ENCODE results near the gene HAP1. TPM values are rescaled to one million over a fixed set of nuclear protein-coding genes. Genes with fewer than 3 reads are reported as not detected.

Gene HAP1
- total and polyA plus RNA-seq, 2 of the 8 experiments (the other 6 are each of a cell fraction or from before 2014, with no cell fraction given), result 2.3 to 3.6 TPM

GRCh38 chr17:41705271-41705991, 29.0 kb downstream of the HAP1 start (continued):
- no peak for TF ChIP-seq POU5F1 (IDR thresholded peaks at IDR 0.05; ENCODE audit: low read depth, low read length)
- TF ChIP-seq GTF2F1 (IDR thresholded peaks at IDR 0.05; ENCODE audit: borderline replicate concordance, low read depth, low read length), result no peak
- TF ChIP-seq ASH2L (IDR thresholded peaks at IDR 0.05; ENCODE audit: low read length), result no peak
- no peak for TF ChIP-seq BACH1 (IDR thresholded peaks at IDR 0.05; ENCODE audit: low read length)
- TF ChIP-seq SIN3A (conservative IDR thresholded peaks at IDR 0.05 in 1 of 2, IDR thresholded peaks at IDR 0.05 in 1 of 2; ENCODE audit: low read depth in 1 of 2, low read length in 2 of 2), result no peak; a peak in 1 of 4 replicates
- no peak for TF ChIP-seq EGR1 (IDR thresholded peaks at IDR 0.05; ENCODE audit: borderline replicate concordance, low read depth, low read length)
- TF ChIP-seq JUND (IDR thresholded peaks at IDR 0.05; ENCODE audit: low read length), result 0 out of 2 replicates have a peak, but pooled peaks have one; percentile 42

Measured in H1 (cell line).